ENCODE measurements around the gene SESN1.

Gene SESN1

DNA sequence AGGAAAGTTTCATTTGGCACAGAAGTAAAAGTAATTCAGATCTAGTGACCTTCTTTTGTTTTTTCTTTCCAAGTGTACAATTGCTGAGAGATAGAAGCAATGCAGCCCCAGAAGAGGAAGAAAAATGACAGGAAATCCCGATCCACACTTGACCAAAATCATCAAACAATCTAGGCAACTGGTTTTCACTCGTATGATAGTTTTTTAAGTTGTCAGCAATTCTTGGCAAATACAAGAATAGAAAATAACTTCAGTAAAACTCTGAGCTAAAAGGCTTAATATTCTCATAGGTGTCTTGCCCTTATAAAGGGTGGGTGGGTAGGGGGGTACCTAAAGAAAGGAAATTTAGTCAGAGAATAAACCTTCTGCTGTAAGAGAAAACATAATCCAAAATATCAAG is 36.0 kb downstream of the SESN1 start:
- DNase-seq: no peak

DNA sequence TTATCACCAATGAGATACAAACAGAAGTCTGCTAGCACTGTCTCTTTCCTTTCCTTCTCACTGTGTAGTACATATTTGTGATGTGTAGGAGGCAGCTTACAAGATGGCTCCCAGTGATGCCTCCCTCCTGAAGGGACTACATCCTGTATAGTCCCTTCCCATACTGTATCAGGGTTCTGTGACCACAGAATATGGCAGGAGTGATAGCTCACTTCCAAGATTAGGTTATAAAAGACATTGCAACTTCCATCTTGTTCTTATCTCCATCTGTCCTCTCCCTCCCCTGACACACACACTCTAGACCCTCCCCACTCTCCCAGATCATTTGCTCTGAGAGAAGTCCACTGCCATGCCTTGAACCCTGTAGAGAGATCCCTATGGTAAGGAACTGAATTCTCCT is 38.0 kb downstream of the SESN1 start:
- DNase-seq: no peak

DNA sequence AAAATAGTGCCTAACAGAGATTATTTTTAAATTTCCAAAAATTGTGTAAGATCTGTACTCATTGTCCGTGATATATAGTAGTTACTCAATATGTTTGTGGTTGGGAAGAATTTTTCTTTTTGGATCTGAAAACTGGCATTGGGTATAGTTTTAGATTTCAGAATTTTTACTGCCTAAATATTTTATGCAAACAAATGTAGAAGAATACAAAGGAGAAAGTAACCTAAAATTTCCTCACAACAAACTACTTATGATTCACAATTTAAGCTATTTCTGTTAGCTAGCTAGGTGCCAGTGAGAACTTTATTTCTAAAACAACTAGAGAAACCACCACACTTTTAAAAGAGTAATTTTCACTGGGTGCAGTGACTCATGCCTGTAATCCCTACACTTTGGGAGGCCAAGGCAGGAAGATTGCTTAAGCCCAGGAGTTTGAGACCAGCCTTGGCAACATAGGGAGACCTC is 38.8 kb downstream of the SESN1 start:
- DNase-seq: peak; percentile 51

DNA sequence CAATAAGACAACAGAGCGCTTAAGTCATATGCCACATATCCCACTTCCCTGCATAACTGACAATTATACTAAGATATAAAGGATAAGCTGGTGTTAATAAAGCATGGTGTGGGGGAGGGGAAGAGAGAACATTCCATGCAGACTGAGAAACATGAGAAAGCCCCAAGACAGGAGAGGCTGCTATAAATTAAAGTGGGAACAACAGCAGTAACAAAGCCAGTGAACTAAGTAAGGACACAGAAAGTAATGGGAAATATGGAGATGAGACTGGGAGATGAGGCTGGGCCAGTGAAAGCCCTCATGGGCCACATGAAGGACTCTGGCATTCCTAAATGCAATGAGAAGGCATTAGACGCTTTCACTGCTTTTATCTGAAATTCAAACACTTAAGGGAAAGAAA is 41.3 kb downstream of the SESN1 start:
- DNase-seq: peak; percentile 51

DNA sequence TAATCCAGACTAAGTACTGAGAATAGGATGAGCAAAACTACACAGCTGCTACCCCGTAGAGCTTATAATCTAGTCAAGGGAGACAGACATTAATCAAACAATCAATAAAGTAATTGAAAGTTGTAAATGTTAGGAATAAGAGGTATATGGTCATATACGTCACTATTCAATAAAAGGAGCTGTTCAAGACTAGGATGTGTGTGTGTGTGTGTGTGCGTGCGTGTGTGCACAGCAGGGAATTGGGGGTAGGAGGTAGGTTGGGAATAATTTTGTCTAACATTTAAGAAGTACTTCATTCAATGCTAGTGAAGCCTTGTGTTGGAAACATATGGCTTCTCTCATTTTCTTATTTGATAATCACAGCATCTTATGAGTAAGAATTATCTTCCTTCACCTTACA is 41.8 kb downstream of the SESN1 start:
- DNase-seq: no peak

DNA sequence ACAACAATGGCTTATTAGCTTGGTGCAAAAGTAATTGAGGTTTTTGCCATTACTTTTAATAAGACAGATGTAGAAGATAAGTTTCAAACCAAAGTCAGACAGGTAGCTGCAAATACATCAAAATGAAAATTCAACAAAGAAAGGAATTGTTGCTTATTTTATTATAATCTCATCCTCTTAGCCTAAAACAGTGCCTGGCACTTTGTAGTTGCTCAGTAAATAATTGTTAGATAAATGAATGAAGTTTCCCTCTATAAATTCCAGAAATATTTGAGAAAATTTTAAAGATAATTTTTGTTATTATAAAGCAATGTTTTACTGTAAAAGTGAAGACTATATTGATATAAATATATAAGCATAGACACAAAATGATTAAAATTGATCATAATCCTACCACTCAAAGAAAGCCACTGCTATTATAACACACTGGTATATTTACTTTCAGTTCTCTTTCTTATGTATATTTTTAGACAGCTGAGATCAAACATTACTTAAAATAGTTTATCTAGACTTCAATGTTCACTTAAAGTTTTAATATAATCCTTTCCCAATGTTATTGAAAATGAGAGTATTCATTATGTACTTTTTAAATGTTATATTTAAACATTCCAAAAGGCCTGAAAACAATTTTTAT is 42.5 kb downstream of the SESN1 start:
- DNase-seq: no peak

DNA sequence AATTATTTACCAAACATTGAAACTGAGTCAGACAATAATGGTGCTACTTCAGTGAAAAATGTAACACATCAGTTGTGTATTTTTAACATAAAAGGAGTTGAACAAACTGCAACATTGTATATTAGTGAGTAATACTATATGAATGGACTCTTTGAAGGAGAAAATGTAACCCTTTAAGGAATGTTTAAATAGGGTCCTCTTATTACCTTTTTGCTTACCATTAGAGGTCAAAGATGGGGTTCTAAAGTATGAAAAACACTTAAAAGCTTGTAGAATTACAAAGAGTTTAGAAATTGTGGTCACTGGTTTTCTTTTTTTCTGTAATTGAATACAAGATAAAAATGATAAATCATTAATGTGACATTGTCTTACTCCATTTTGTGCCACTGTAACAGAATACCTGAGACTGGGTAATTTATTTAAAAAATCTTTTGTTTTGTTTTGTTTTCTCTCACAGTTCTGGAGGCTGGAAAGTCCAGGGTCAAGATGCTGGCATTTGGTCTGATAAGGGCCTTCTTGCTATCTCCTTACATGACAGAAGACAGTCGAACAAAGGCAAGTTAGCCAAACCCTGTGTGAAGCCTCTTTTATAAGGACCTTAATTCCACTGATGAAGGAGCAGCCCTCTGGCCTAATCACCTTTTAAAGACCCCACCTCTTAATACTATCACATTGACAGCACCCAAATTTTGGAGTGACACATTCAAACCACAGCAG is 43.2 kb downstream of the SESN1 start:
- peak; percentile 27 for DNase-seq

DNA sequence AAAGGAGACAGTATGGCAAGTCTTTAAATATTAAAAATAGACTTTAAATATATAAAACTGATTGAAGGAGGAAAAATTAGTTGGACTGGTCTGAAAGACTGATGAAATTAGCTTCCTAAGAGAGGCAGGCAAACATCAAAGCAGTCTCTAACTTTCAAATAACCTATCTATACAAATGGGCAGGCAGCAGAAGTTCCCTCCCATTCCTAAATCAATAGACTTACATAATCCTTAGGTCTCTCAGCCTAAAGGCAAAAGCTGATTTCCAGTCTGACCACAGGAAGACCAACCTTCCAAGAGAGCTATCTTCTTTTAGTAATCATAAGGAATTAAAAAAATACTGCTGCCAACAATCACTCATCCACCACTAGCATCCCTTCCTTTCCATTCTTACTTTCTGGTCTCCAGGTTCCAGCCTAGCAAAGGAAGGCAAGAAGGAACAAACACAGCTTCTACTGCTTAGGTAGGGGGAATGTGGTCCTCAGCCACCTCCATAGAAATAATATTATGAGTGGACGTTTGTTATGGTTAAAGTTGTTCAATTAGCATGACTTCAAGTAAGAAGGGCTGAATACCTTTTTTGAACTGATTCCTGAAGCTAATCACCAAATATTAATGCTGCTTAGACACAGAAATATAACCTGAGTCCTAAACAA is 44.1 kb downstream of the SESN1 start:
- DNase-seq: no peak

DNA sequence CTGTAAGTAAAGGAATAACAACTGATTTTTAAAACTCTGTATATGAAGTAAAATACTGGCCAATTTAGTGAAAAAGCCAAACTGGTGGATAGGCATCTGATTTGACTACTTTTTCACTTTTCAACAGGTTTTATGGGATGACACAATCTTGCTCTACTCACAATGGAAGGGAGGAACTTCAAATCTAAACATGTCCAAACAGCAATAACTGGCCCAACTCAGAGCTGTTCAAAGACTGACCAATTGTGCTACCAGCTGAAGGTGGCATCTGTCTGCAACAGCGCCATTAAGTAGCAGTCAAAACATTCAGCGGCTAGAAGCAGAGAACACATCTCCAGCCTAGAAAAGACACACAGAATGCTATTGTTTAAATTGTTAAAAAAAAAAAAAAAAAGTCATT is 44.6 kb downstream of the SESN1 start:
- no peak for DNase-seq

DNA sequence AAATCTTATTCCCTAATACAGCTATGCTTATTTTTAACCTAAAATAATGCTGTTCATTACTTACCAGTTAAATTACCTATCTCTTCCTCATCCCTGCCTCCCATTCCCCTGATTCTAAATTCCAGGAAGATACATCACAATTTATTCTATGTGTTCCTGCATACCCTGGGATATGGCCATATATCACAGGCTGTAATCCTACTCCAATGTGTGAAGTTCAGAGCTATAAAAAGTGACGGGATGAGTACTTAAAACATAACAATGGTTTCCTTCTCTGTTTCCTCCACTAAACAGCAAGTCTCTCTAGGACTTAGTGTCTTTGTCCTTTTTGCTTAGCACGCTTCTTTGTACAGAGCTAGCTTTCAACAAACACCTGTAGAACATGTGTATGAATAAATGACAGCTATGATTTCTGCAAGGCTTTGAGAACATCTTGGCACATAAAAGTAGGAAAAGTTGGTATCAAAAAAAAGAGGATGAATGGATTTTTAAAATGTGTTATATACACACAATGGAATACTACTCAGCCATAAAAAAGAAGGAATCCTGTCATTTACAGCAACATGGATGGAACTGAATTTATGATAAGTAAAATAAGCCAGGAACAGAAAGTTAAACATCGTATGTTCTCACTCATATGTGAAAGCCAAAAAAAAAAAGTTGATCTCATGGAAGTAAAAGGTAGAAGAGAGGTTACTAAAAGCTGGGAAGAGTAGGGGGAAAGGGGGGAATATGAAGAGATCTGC is 45.8 kb downstream of the SESN1 start:
- no peak for DNase-seq

DNA sequence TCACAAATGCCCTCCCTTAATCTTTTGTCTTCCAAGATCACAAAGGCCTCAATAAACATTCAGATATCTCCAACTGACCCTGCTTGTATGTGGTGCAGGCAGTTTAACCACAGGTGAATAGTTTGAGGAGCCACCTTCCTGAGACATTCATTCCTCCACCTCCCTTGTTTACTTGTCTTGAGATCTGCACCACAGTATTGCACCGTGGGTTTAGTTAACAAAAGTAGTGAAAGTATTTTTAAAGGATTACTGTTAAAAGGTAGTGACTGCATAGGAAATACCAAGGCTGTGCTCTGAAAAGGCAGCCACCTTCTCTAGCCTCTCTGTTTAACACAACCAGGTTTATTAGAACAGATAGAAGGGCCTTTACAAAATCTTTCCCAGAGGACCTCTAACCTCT is 46.5 kb downstream of the SESN1 start:
- DNase-seq: no peak

DNA sequence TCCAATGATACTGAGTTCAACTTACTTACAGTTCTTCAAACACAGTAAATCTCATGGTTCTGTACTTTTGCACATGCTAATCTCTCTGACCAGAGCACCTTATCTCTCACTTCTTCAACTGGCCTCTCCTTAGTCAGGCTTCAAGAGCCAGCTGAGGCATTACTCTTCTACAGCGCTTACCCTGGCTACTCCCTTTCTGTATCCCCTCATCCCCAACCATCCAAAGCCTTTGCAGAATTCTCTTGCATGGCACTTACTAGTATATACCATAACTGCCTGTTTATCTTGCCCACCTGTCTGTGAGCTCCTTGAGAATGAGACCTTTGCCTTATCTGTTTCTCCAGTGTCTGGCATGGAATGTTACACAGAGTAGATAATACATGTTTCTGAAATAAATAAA is 49.2 kb downstream of the SESN1 start:
- DNase-seq: no peak

DNA sequence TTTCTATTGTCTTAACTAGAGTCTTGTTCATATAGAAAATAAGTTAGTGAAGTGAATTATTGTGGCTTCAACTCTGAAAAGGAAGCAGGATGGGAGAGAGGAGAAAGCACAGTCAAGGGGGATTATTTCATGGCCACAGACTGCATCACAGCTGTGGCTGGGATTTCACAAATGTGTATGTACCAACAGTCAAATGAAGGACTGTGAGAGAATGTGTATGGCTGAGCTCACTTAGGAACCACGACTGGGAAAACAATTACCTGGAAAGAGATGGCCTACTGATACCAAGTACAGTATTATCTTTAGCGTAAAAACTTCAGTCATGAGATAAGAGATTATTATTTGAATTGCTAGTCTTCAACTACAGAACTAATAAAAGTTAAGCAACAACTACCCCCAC is 54.9 kb downstream of the SESN1 start:
- no peak for DNase-seq

DNA sequence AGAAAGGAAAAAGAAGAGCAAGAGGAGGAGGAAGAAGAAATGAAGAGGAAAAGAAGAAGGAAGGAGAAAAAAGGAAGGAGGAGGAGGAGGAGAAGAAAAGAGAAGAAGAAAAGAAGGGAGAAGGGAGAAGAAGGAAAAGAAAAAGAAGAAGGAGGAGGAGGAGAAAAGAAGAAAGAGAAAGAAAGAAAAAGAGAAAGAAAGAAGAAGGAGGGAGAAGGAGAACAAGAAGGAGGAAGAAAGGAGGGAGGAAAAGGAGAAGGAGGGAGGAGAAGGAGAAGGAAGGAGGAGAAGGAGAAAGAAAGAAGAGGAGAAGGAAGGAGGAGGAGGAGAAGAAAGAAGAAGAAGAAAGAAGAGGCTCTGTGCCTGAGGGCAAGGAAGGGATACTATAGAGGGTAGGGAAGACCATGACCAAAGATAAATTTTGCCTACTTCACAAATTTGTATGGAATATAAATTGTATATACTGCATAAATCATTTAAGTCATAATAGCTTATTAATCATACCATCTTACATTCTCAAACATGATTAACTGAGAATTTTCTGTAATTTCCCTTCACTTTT is 55.7 kb downstream of the SESN1 start:
- DNase-seq: no peak

DNA sequence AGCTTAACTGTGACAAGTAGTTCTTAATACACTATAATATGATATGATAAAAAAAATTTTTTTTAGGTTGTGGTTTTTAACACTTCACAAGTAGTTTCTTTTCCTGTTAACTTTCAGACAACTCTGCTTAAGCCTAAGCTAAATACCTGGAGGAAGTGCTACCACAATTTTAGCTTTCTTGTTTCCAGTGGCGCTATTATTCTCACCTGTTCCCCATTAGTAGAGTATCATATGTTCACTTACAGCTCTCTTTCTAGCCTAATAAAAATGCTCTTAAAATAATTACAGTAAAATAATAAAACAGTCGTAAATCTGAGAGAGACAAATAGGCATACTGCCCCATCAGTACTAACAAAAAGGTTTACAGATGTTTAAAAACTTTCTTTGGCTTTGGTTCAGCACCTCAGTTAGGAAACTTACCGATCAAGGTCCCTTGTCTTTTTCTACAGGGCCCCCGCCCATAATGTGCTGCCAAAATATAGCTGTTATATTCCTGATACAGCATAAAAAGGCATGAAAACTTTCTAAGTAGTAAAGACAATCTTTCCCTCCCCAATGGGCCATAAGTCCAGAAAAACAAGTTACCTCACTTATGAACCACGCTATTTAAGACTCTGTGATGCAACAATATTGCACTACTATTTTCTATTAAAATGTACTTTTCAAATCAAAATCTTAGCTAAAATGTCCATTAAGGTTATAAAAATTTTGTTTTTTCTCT is 57.9 kb downstream of the SESN1 start:
- no peak for DNase-seq

DNA sequence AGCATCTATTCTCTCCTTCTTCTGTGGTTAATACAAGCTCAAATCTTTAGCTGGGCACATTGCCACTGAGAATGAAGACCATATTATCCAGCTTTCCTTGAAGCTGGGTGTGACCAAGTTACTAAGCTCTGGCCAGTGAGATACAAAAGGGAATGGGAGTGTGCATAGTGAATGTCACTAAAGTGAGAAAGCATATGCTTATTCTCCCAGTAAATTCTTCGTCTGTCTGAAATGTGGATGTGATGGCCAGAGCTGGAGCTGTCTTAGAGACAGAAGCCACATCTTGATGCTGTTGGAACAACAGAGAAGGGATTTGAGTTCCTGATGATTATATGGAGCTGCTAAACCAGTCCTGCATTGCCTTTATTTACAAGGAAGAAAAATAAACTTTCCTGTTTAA is 60.1 kb downstream of the SESN1 start:
- DNase-seq: no peak

DNA sequence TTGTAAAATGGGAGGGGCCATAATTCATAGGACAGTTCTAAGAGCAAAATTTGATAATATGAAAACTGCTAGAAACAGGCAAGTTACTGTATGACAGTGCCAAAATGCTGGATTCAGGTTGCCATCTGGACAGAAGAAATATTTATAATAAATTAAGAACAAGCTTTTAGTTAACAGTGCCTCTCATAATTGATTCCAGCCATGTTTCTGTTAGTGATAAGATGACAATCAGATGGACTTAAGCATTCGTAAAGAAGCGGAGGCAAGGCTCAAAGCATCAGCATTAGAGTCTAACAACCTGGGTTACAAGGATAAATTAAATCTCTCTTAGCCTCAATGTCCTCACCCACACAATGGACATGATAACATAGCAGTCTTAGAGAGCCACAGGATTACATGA is 61.0 kb downstream of the SESN1 start:
- DNase-seq: no peak

DNA sequence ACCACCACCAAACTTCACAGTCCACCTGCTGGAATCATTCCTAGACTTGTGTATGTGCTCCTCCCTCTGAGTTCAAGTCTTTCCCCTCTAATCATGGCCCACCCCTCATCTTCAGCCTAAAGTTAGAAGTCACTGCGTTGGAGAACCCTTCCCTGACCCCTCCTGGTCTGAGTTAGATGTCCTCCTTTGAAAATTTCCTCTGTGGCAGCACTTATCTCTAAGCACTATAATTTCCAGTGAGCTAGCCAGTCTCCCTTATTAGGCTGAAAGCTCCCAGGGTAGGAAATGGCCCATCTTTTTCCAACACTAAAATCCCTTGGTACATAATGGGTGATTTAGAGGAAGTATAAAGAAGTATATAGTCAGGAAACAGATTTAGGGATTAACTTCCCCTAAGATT is 63.2 kb downstream of the SESN1 start:
- no peak for DNase-seq

DNA sequence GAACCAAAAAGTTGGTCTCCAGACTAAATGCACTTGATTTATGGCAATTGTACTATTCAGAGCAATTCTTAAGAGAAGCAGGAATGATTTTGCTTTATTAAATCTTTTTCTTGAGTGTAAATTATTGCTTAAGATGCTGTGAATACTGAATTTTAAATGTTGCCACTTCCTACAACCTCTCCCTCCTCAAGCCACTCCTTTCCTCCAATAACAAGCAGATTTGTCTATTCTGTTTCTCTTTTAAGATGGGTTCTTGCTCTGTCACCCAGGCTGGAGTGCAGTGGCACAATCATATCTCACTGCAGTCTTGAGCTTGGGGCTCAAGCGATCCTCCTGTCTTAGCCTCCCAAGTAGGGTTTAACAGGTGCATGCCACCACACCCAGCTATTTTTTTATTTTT is 65.3 kb downstream of the SESN1 start:
- no peak for DNase-seq

DNA sequence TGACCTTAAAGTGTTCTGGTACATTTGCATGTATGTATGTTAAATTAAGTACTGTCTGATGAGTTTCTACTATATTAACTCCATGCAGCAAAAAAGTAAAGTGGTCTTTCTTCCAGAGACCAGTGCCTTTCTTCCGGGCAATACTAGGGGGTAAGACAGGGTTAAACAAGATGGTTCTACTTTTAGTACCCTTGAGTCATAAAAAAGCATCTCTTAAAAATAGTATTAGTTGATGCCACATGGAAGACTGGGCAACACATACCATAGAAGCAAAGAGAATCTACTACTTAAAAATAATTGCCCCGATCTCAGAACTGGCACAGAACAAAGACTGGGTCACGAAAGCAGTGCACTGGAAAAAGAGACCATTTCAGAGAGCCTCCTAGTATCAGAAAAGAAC is 66.2 kb downstream of the SESN1 start:
- no peak for DNase-seq

DNA sequence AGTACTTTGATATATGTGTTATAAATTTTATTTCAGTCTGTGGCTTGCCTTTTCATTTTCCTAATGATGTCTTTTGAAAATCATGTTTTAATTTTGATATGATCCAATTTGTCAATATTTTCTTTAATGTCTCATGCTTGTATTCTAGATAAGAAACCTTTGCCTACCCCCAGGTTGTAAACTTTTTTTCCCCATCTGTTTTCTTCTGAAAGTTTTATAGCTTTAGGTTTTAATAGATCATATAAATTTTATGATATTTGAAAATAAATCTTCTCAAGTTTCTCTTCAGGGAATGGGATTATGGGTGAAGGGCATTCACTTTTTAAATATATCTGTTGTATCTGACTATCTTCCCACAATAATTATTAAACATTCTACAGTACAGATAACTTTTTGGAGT is 66.7 kb downstream of the SESN1 start:
- no peak for DNase-seq

DNA sequence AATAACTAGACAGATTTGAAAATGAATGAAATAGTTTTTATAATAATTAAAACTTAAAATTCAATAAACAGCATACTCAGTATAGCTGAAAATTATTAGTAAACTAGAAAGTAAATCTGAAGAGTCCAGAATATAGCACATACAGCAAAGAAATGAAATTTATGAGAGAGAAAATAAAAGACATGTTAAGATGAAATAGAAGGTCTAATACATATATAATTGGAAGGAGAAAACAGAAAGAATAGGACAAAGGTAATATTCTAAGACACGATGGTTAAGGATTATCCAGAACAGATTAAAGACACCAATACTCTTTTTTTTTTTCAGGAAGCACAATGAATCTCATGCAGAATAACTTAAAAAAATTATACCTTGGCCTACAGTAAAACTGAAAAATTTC is 69.0 kb downstream of the SESN1 start:
- DNase-seq: no peak

DNA sequence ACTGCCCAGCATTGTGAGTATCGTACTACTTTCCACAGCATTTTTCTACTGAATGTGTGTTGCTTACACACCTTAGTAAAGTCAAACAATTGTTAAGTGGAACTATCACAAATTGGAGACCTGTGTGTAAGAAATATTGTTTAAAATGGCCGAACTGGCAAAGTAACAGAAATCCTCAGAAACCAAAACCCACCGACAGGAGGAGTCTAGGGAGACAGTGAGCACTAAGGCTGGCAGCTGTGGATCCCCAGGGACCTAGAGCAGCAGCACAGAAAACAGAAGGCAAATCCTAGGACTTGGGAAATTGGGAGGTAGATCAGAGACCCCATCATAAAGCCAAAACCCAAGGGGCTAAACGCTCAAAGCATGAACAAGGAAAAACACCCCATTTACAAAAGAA is 69.9 kb downstream of the SESN1 start:
- peak; percentile 20 for DNase-seq
